Suppressor macrophage treated with lipopolysaccharide for 1 hour (primary cell): ENCODE data around the gene KRT76.
"Not testable (repeated sequence)": the region's sequence is repeated elsewhere in the genome, so short reads cannot be mapped to it uniquely, and the experiment has no call there.

Experiments
- DNase-seq, 3 donors: peaks; one replicate each; pipeline ENCODE4 v3.0.0-alpha.2; 2020 to 2022

Gene KRT76

GRCh38 chr12:52757449-52758176 is 19.5 kb downstream of the KRT76 start:
- DNase-seq: no peak

DNA sequence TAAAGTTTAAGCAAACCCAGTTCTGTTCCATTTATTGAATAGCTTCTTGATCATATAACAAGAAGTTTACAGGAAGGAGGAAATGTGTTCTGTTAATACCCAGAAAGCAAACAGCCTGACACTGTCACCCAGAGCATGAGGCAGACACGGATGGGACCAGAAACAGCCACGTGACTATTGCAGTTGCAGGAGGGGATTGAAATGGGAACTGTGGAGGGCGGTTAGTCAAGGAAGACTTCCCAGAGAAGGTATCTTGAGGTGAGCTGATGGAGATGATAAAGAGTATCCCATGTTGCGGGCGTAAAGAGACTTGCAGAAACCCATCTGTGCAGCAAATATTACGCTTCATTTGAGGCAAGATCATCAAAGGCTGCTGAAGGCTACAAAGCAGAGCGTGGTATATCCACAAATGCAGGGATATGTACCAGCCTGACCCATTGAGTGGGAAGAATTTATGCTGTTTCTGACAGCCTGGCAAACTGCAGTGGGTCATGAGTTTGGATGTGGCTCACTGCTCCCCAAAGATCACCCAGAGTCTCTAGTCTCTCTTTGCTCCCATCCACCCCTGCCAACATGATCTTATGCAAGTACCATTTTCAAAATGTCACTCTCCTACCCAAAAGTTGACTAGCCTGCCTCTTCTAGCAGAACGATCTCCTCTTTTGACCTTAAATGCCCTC is 20.7 kb downstream of the KRT76 start:
- no peak for DNase-seq

- DNase-seq: no peak
Measured at GRCh38 chr12:52755533-52755932, 21.6 kb downstream of the KRT76 start.

- DNase-seq: no peak
Measured at GRCh38 chr12:52754135-52754534, 23.0 kb downstream of the KRT76 start.

DNA sequence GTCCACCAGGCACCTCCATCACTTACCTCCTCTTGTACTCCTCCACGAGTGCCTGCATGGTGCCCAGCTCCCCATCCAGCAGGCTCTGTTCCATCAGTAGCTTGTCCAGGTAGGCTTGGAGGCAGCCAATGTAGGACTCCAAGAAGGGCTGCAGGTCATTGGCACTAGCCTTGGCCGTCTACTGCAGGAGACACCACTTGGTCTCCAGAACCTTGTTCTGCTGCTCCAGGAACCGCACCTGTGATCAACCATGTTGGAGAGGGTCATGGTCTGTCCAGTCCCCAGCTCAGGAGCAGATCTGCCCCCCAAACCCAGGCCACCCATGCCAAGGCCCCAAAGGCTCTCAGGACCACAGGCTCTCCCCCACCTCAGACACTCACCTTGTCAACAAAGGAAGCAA is 23.9 kb downstream of the KRT76 start:
- DNase-seq: no peak

DNA sequence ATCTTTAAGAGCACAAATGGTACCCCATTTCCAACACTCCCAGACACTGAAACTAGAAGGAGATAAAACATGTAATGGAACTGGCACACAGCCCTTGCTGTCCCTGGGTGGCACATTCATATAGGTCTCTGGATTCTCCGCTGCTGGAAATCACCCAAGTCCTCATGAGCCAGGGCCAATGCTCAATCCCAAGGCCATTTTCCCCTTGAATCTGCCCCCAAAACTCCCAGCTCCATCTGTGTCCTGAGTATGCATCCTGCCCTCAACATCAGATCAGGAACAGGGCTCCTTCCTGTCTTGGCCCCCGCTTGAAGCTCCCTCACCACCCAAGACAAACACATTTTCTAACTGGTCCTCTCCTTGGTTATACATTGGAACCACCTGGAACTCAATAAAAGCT is 24.6 kb downstream of the KRT76 start:
- DNase-seq: no peak

DNA sequence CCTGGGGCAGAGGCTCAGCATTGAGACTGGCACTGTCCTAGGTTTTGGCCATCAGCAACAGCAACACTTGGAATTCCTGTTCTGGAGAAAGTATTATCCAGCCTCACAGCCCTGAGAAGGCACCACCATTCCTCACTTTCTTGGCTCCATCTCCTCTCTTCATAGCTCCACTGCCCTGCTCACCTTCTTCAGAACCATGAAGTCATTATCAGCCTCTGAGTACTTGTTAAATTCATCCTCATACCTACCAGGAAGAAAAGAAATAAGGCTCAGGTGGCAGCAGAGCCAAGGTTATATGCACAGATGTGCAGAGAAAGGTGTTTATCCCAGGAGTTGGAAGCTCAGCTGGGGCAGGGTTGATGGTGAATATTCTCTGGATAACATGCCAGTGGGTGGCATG is 25.4 kb downstream of the KRT76 start:
- DNase-seq: no peak

DNA sequence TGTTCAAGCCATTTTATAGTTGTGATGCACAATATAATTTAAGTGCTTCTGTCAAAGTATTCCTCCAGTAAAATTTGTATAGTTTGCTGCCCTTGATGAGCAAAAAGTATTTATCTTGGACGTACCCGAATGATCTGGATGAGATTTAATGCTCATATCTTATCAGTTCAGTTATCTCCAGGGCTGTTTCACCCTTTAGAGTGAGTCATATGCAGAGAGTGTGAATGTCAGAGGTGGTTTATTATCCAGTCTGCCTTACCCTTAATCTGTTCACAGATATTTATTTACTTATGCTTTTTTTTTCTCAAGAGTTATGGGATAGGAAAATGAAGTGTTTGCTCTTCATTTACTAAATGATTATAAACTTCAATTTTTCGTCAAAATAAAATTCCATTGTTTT is 26.6 kb downstream of the KRT76 start:
- not testable (repeated sequence) for DNase-seq

DNA sequence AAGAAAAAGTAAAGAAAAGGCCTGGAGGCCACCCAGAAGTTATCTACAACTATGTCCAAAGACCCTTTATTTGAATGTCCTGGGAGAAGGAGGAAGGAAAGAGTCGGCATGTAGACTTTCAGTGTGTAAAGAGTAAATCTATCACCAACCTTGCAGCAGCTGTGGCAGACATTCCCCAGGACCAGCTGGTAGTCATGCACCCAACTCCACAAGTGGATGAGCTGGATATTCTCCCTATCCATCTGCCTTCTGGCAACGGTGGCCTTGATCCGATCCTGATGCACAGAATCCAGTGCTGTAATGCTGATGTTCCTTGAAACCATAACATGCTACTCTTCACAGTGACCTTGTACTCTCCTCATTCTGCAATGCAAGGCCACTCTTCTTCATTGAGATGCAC is 27.3 kb downstream of the KRT76 start:
- DNase-seq: no peak

GRCh38 chr12:52748578-52748977 is 28.6 kb downstream of the KRT76 start:
- DNase-seq: no peak

GRCh38 chr12:52745554-52745953 is 31.6 kb downstream of the KRT76 start:
- DNase-seq: no peak

GRCh38 chr12:52744493-52745156 is 32.5 kb downstream of the KRT76 start:
- DNase-seq: no peak

GRCh38 chr12:52742822-52743457 is 34.2 kb downstream of the KRT76 start:
- no peak for DNase-seq

GRCh38 chr12:52742196-52742580 is 35.0 kb downstream of the KRT76 start:
- no peak for DNase-seq

- peak; percentile 27 to 65 (median 54) for DNase-seq
Measured at GRCh38 chr12:52741375-52742195, 35.6 kb downstream of the KRT76 start.

GRCh38 chr12:52740584-52740983 is 36.6 kb downstream of the KRT76 start:
- DNase-seq: no peak

DNA sequence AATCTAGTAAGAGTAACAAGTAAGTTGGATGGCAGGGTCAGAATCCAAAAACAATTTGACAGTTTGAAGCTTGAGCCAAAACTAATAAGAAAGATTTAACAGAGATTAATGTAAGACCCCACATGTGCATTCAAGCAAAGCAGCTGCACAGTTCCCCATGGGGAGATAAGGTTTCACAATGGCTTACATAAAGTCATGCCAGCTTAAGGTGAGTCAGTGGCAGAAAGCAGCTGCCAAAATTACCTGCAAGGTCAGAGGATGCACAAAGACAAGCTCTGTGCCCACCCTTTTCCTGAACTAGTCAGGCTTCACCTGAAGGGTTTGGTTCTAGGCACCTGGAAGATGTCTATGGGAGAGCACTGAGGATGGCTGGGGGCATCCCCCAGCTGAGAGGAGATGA is 37.2 kb downstream of the KRT76 start:
- no peak for DNase-seq

- no peak for DNase-seq
Measured at GRCh38 chr12:52735816-52736632, 41.1 kb downstream of the KRT76 start.

- DNase-seq: no peak
Measured at GRCh38 chr12:52735106-52735505, 42.0 kb downstream of the KRT76 start.

- no peak for DNase-seq
Measured at GRCh38 chr12:52730793-52731192, 46.4 kb downstream of the KRT76 start.

DNA sequence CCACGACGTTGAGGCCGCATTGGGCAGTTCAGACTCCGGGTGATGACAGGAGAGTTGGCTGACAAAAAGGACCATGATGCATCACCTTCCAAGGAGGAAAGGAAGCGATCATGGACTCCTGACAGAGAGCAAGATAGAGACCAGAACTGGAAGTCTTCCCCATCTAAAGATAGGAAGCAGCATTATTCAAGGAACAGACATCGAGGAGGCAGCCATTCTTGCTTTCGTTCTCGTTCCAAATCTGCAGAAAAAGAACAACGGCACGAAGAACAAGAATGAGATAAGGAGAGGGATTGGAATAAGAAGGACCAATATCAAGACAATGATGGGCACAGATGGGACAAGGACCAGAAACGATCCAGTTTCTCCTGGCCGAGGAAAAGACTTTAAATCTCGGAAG is 46.8 kb downstream of the KRT76 start:
- DNase-seq: no peak

- no peak for DNase-seq
Measured at GRCh38 chr12:52729147-52729546, 48.0 kb downstream of the KRT76 start.
